Spleen (tissue), 11 donors: ENCODE measurements around the gene GLB1L. TPM values are rescaled to one million over a fixed set of nuclear protein-coding genes. Genes with fewer than 3 reads are reported as not detected.

Source experiments
- DNase-seq: peaks from one replicate; pipeline ENCODE4 v3.0.0-alpha.2; 2020
- H3K27ac ChIP-seq, 8 donors: fragments of 200-600 bp; sonication (generic) in 7 of 8; 1 replicate in 4 of 8; 2 replicates in 4 of 8; pipeline versions ENCODE4 v1.5.0 to v1.8.0; 2016 to 2021; ENCODE audit warnings: inconsistent platforms in 4 of 8, mild to moderate bottlenecking in 4 of 8, moderate library complexity in 1 of 8
- H3K27me3 ChIP-seq, 7 donors: fragments of 200-600 bp; sonication (generic) in 6 of 7; replicated peaks in 1 of 7; 1 replicate in 4 of 7; 2 replicates in 3 of 7; pipeline versions ENCODE4 v1.5.0 to v1.8.0; 2016 to 2021; ENCODE audit warnings: inconsistent platforms in 3 of 7, mild to moderate bottlenecking in 1 of 7
- H3K36me3 ChIP-seq, 6 donors: fragments of 200-600 bp; sonication (generic) in 5 of 6; 1 replicate in 4 of 6; 2 replicates in 2 of 6; pipeline versions ENCODE4 v1.5.0 to v1.8.0; 2016 to 2021; ENCODE audit warnings: inconsistent platforms in 2 of 6
- H3K4me1 ChIP-seq, 6 donors: fragments of 200-600 bp; sonication (generic) in 5 of 6; 1 replicate in 3 of 6; 2 replicates in 3 of 6; pipeline versions ENCODE4 v1.5.0 to v1.8.0; 2016 to 2021; ENCODE audit warnings: inconsistent platforms in 3 of 6
- H3K4me3 ChIP-seq, 8 donors: fragments of 200-600 bp; sonication (generic) in 7 of 8; 1 replicate in 4 of 8; 2 replicates in 4 of 8; pipeline versions ENCODE4 v1.5.0 to v1.8.0; 2016 to 2021; ENCODE audit warnings: inconsistent platforms in 4 of 8, mild to moderate bottlenecking in 4 of 8, moderate library complexity in 2 of 8
- H3K9me3 ChIP-seq, 8 donors: fragments of 200-600 bp; sonication (generic) in 7 of 8; 1 replicate in 4 of 8; 2 replicates in 4 of 8; pipeline versions ENCODE4 v1.5.0 to v1.8.0; 2016 to 2021; ENCODE audit warnings: inconsistent platforms in 4 of 8
- CTCF ChIP-seq, 11 experiments: fragments of 200-600 bp in 7 of 11; fragments of 450-650 bp in 4 of 11; sonication (generic) in 4 of 11; IDR thresholded peaks in 8 of 11; conservative IDR thresholded peaks in 3 of 11; 1 replicate in 7 of 11; 2 replicates in 4 of 11; pipeline versions ENCODE4 v1.4.0 to v1.8.0; 2016 to 2021; ENCODE audit warnings: antibody characterized with exemption in 11 of 11, inconsistent platforms in 4 of 11, mild to moderate bottlenecking in 1 of 11
- POLR2A ChIP-seq, 3 donors: fragments of 450-650 bp; IDR thresholded peaks; one replicate each; pipeline ENCODE4 v1.5.1; 2017; ENCODE audit warnings: antibody characterized with exemption in 3 of 3, mild to moderate bottlenecking in 1 of 3
- POLR2AphosphoS5 ChIP-seq, 3 donors: sonication (generic); formaldehyde crosslinking; IDR thresholded peaks; one replicate each; pipeline ENCODE4 v1.5.1; 2017; ENCODE audit warnings: antibody characterized with exemption in 3 of 3
- WGBS, 5 donors: extraction: QIAGEN DNeasy Blood & Tissue Kit in 3 of 5; methylation state at CpG; one replicate each; pipeline versions ENCODE4 v1.1.5 to v1.1.7; 2013 to 2018; 5-methylcytosine and 5-hydroxymethylcytosine counted together
- intact Hi-C: fragments of 100-400 bp; cut with DNase I; formaldehyde crosslinking; loops from one replicate; pipeline ENCODE4 v1.15.0; 2023; ENCODE audit warnings: low total_unique reads
- polyA plus RNA-seq, 3 donors: library from polyadenylated mRNA; stranded (reverse); fragments of 200-250 nt; gene quantifications; one replicate each; pipeline ENCODE4 v1.2.1, GENCODE V29; 2013
- total RNA-seq, 7 donors: library from RNA; depleted of rRNA in 3 of 7; stranded (reverse); fragments of >200 nt in 3 of 7; fragmentation: NEBNext Ultra II Directional in 4 of 7; extraction: Animal tissue kit (Norgen Biotek cat#: 25700) in 4 of 7; gene quantifications; one replicate each; pipeline versions ENCODE4 v1.1.0 to v1.2.1, GENCODE V29; 2016 to 2021
- donor health status: healthy with polysubstance abuse.
- donor health status: DM: no; HTN: no; CAD: no; lungs with moderate emphysema.
- donor health status: DM: no; HTN: no; CAD: no.
- donor health status: Bipolar disorder and iron deficiency.
- donor health status: healthy.
- donor health status: DM: no; HTN: no; CAD: no.
- donor health status: DM: yes; HTN: yes; CAD: no.

The GLB1L gene
- total and polyA plus RNA-seq, 10 donors: 2.3 to 9.6 (median 7.5) TPM

- Histone ChIP-seq H3K27me3 (no peaks in the 10 kb centered on the region), H3K36me3 (peaks cover 0 to 27% (median 19%) of the 10 kb centered on the region in 6 donors), H3K4me3 (peak overlapping the region in 6 of 8 donors; percentile 18 to 78 (median 28)), H3K4me1 (peaks cover 26 to 62% (median 41%) of the 10 kb centered on the region in 6 donors), H3K9me3 (no peaks in the 10 kb centered on the region), H3K27ac (peak overlapping the region; percentile 94 to 99 (median 98))
- peak; percentile 94 for DNase-seq
- intact Hi-C loops: loop anchor here (5.0 kb wide), 1 partner anchor 51 kb away; the partner anchor contains the start of genes ANKZF1 and ATG9A
- WGBS, 5 donors: 20 to 23% (median 22%) methylated on average over 23 to 25 of the region's 25 CpGs
- TF ChIP-seq POLR2AphosphoS5 (IDR thresholded peaks at IDR 0.05): peak; percentile 31 to 65 (median 55)
- peak in 1 of 3 donors; percentile 14 for TF ChIP-seq POLR2A (IDR thresholded peaks at IDR 0.05)
- TF ChIP-seq CTCF (IDR thresholded peaks at IDR 0.05 in 8 of 11, conservative IDR thresholded peaks at IDR 0.05 in 3 of 11): peak; percentile 91 to 99 (median 98)
These were observed 32.7 kb upstream of the GLB1L start for GRCh38 chr2:219277703-219278654.

GRCh38 chr2:219274361-219274921 is 29.2 kb upstream of the GLB1L start:
- H3K9me3 ChIP-seq: no peaks in the 10 kb centered on the region
- DNase-seq: peak; percentile 68
- 66 to 84% (median 72%) methylated on average over 3 to 6 of the region's 6 CpGs for WGBS, 5 donors
- H3K4me3 ChIP-seq: no peak overlapping the region
- no peaks in the 10 kb centered on the region for H3K36me3 ChIP-seq
- H3K4me1 ChIP-seq: peaks cover 14 to 37% (median 30%) of the 10 kb centered on the region in 6 donors
- H3K27me3 ChIP-seq: no peaks in the 10 kb centered on the region
- H3K27ac ChIP-seq: no peak overlapping the region
- no peak for TF ChIP-seq POLR2AphosphoS5 (IDR thresholded peaks at IDR 0.05)
- TF ChIP-seq POLR2A (IDR thresholded peaks at IDR 0.05): no peak
- TF ChIP-seq CTCF (IDR thresholded peaks at IDR 0.05 in 8 of 11, conservative IDR thresholded peaks at IDR 0.05 in 3 of 11): no peak
- intact Hi-C loops: no loop called here

GRCh38 chr2:219273937-219274336 is 28.7 kb upstream of the GLB1L start:
- no peaks in the 10 kb centered on the region for H3K9me3 ChIP-seq
- TF ChIP-seq POLR2A (IDR thresholded peaks at IDR 0.05) (no peak), POLR2AphosphoS5 (IDR thresholded peaks at IDR 0.05) (no peak), CTCF (IDR thresholded peaks at IDR 0.05 in 8 of 11, conservative IDR thresholded peaks at IDR 0.05 in 3 of 11) (no peak)
- WGBS, 5 donors: 86 to 100% (median 92%) methylated on average over 1 to 3 of the region's 3 CpGs
- H3K4me1 ChIP-seq: peaks cover 14 to 37% (median 31%) of the 10 kb centered on the region in 6 donors
- H3K4me3 ChIP-seq: no peak overlapping the region
- H3K27me3 ChIP-seq: no peaks in the 10 kb centered on the region
- intact Hi-C loops: no loop called here
- no peak for DNase-seq
- no peaks in the 10 kb centered on the region for H3K36me3 ChIP-seq
- H3K27ac ChIP-seq: no peak overlapping the region

- peaks cover 6 to 32% (median 22%) of the 10 kb centered on the region in 6 donors for H3K4me1 ChIP-seq
- intact Hi-C loops: no loop called here
- DNase-seq: no peak
- H3K36me3 ChIP-seq: no peaks in the 10 kb centered on the region
- H3K9me3 ChIP-seq: no peaks in the 10 kb centered on the region
- H3K27me3 ChIP-seq: no peaks in the 10 kb centered on the region
- no peak overlapping the region for H3K4me3 ChIP-seq
- WGBS, 5 donors: 65 to 81% (median 73%) methylated on average over 2 of the region's 2 CpGs
- TF ChIP-seq CTCF (IDR thresholded peaks at IDR 0.05 in 8 of 11, conservative IDR thresholded peaks at IDR 0.05 in 3 of 11) (no peak), POLR2AphosphoS5 (IDR thresholded peaks at IDR 0.05) (no peak), POLR2A (IDR thresholded peaks at IDR 0.05) (no peak)
- H3K27ac ChIP-seq: no peak overlapping the region
These were observed 27.8 kb upstream of the GLB1L start for GRCh38 chr2:219272995-219273394.
